Keratinocyte (primary cell): ENCODE results near the gene MC2R. TPM values are rescaled to one million over a fixed set of nuclear protein-coding genes. Genes with fewer than 3 reads are reported as not detected.

Source experiments
- DNase-seq: peaks from one replicate; pipeline ENCODE4 v3.0.0-alpha.2; 2011; ENCODE audit warnings: low read depth, missing footprints, low spot score
- FAIRE-seq: peaks from 2 replicates; lab custom pipeline; 2011; peaks lifted over from hg19 to GRCh38; lab: Jason Lieb, UNC
- H2AFZ ChIP-seq: 2 replicates; pipeline ENCODE4 v1.6.0; 2012; ENCODE audit warnings: low read length, control low read depth, inconsistent platforms; ENCODE audit not compliant: control insufficient read depth
- H3K27ac ChIP-seq: 2 replicates; pipeline ENCODE4 v1.5.1; 2011; ENCODE audit warnings: low read length; ENCODE audit not compliant: control insufficient read depth, insufficient read depth
- H3K27me3 ChIP-seq: 3 replicates; pipeline ENCODE4 v1.6.0; 2011; ENCODE audit warnings: low read length; ENCODE audit not compliant: control insufficient read depth, insufficient read depth; ENCODE audit errors: extremely low read depth
- H3K36me3 ChIP-seq, 2 experiments: 2 replicates in 1 of 2; 3 replicates in 1 of 2; pipeline ENCODE4 v1.5.1; 2011; ENCODE audit warnings: low read length in 2 of 2, mild to moderate bottlenecking in 1 of 2; ENCODE audit not compliant: control insufficient read depth in 2 of 2, insufficient read depth in 2 of 2; ENCODE audit errors: extremely low read depth in 1 of 2
- H3K4me1 ChIP-seq: 3 replicates; pipeline ENCODE4 v1.5.1; 2011; ENCODE audit warnings: low read length; ENCODE audit not compliant: control insufficient read depth, insufficient read depth; ENCODE audit errors: extremely low read depth
- H3K4me2 ChIP-seq: 3 replicates; pipeline ENCODE4 v1.6.0; 2011; ENCODE audit warnings: low read depth, low read length; ENCODE audit not compliant: control insufficient read depth, insufficient read depth; ENCODE audit errors: extremely low read depth
- H3K4me3 ChIP-seq, 3 experiments: fragments of 200-600 bp in 1 of 3; sonication (generic) in 1 of 3; 2 replicates in 2 of 3; 3 replicates in 1 of 3; pipeline ENCODE4 v1.5.1; 2011 to 2016; ENCODE audit warnings: low read length in 3 of 3, mild to moderate bottlenecking in 3 of 3, control low read depth in 2 of 3, inconsistent platforms in 1 of 3, low read depth in 1 of 3, mixed read lengths in 1 of 3, mixed run types in 1 of 3, moderate library complexity in 1 of 3; ENCODE audit not compliant: control insufficient read depth in 2 of 3, insufficient read depth in 2 of 3; ENCODE audit errors: extremely low read depth in 1 of 3
- H3K79me2 ChIP-seq: 2 replicates; pipeline ENCODE4 v1.6.0; 2012; ENCODE audit warnings: low read length; ENCODE audit not compliant: control insufficient read depth, insufficient read depth
- H3K9ac ChIP-seq: 3 replicates; pipeline ENCODE4 v1.6.0; 2011; ENCODE audit warnings: low read length; ENCODE audit not compliant: control insufficient read depth, insufficient read depth; ENCODE audit errors: extremely low read depth
- H3K9me1 ChIP-seq: 3 replicates; pipeline ENCODE4 v1.6.0; 2011; ENCODE audit warnings: low read length; ENCODE audit not compliant: control insufficient read depth, insufficient read depth; ENCODE audit errors: extremely low read depth
- H3K9me3 ChIP-seq: 2 replicates; pipeline ENCODE4 v1.5.1; 2012; ENCODE audit warnings: low read depth, low read length; ENCODE audit not compliant: control insufficient read depth
- H4K20me1 ChIP-seq: 3 replicates; pipeline ENCODE4 v1.6.0; 2011; ENCODE audit warnings: low read length; ENCODE audit not compliant: control insufficient read depth, insufficient read depth; ENCODE audit errors: extremely low read depth
- CTCF ChIP-seq, 3 experiments: IDR thresholded peaks in 1 of 3; conservative IDR thresholded peaks in 1 of 3; optimal IDR thresholded peaks in 1 of 3; 2 replicates in 2 of 3; 3 replicates in 1 of 3; pipeline versions ENCODE3 to v1.5.1; 2011; ENCODE audit warnings: low read length in 3 of 3, mild to moderate bottlenecking in 3 of 3, moderate library complexity in 2 of 3, control low read depth in 1 of 3, inconsistent platforms in 1 of 3; ENCODE audit not compliant: insufficient read depth in 2 of 3; ENCODE audit errors: extremely low read depth in 1 of 3
- EZH2 ChIP-seq: IDR thresholded peaks from one replicate; pipeline ENCODE4 v1.6.1; 2012; ENCODE audit warnings: inconsistent platforms, mild to moderate bottlenecking, low read length, moderate library complexity
- dilution Hi-C: fragments of 300-500 bp; cut with MboI; formaldehyde crosslinking; loops from one replicate; pipeline ENCODE4 v1.7.0; 2020; ENCODE audit warnings: low sequenced_read_pairs; ENCODE audit not compliant: extremely low pct_ligation_motif_present
- polyA plus RNA-seq, 5 experiments: library from polyadenylated mRNA; depleted of rRNA in 3 of 5; stranded (reverse) in 3 of 5; stranded (forward) in 1 of 5; unstranded in 1 of 5; fragments of >200 nt; gene quantifications; 1 replicate in 1 of 5; 2 replicates in 3 of 5; 3 replicates in 1 of 5; pipeline versions ENCODE4 v1.2.1 to v1.2.3, GENCODE V29; 2011 to 2012; ENCODE audit warnings: missing spikeins in 2 of 5, low read depth in 1 of 5, low replicate concordance in 1 of 5

MC2R gene
- polyA plus RNA-seq, 1 donor (not counting 4 experiments of a cell fraction or from before 2014, with no cell fraction given) = not detected

GRCh38 chr18:13874558-13874957 is 40.8 kb downstream of the MC2R start:
- H3K9me1 ChIP-seq = no peaks in the 10 kb centered on the region
- H3K9ac ChIP-seq = no peak overlapping the region
- dilution Hi-C loops = no loop called here
- H4K20me1 ChIP-seq = no peaks in the 10 kb centered on the region
- H3K4me2 ChIP-seq = no peak overlapping the region
- no peak overlapping the region for H3K4me3 ChIP-seq
- no peak overlapping the region for H3K27ac ChIP-seq
- no peak overlapping the region for H2AFZ ChIP-seq
- FAIRE-seq (no peak), DNase-seq (no peak)
- H3K79me2 ChIP-seq = no peaks in the 10 kb centered on the region
- H3K9me3 ChIP-seq = no peaks in the 10 kb centered on the region
- TF ChIP-seq CTCF (optimal IDR thresholded peaks at IDR 0.05 in 1 of 3, IDR thresholded peaks at IDR 0.05 in 1 of 3, conservative IDR thresholded peaks at IDR 0.05 in 1 of 3; ENCODE audit: extremely low read depth in 1 of 3, insufficient read depth in 2 of 3, low read length in 3 of 3) (no peak), EZH2 (no peak)
- no peaks in the 10 kb centered on the region for H3K27me3 ChIP-seq
- no peaks in the 10 kb centered on the region for H3K36me3 ChIP-seq
- no peaks in the 10 kb centered on the region for H3K4me1 ChIP-seq

GRCh38 chr18:13872932-13873331 is 42.4 kb downstream of the MC2R start:
- H3K27me3 ChIP-seq = peaks cover 9% of the 10 kb centered on the region
- no peaks in the 10 kb centered on the region for H3K9me3 ChIP-seq
- no peak for FAIRE-seq
- H3K79me2 ChIP-seq = no peaks in the 10 kb centered on the region
- H3K27ac ChIP-seq = no peak overlapping the region
- no peak for DNase-seq
- dilution Hi-C loops = no loop called here
- H3K9ac ChIP-seq = no peak overlapping the region
- no peaks in the 10 kb centered on the region for H4K20me1 ChIP-seq
- no peaks in the 10 kb centered on the region for H3K9me1 ChIP-seq
- no peaks in the 10 kb centered on the region for H3K36me3 ChIP-seq
- H3K4me3 ChIP-seq = no peak overlapping the region
- H3K4me1 ChIP-seq = no peaks in the 10 kb centered on the region
- no peak overlapping the region for H3K4me2 ChIP-seq
- no peak overlapping the region for H2AFZ ChIP-seq
- TF ChIP-seq CTCF (optimal IDR thresholded peaks at IDR 0.05 in 1 of 3, IDR thresholded peaks at IDR 0.05 in 1 of 3, conservative IDR thresholded peaks at IDR 0.05 in 1 of 3; ENCODE audit: extremely low read depth in 1 of 3, insufficient read depth in 2 of 3, low read length in 3 of 3) (no peak), EZH2 (no peak)
